ENCODE results near the gene RGS18.
"Not testable (repeated sequence)": the region's sequence is repeated elsewhere in the genome, so short reads cannot be mapped to it uniquely, and the experiment has no call there.

Gene RGS18

DNA sequence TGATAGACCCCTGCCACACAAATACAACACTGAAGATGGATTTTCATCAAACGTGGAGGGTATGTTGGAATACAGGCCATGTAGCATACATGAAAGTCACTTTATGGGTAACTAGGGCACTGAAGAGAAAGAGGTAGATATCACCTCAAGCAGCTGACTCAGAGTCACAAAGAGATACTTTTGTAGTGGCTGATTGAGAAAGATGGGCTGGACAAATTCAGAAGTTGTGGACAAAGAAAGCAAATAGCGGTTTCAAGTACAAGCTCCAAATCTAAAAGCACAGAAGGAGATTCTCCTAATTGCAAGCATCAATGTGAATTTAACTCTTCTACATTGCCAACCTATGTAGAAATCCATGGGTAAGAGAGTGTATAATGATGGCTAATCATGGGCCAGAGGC is 35.0 kb upstream of the RGS18 start:
- DNase-seq, result no peak
- TF ChIP-seq, protein P1, sequence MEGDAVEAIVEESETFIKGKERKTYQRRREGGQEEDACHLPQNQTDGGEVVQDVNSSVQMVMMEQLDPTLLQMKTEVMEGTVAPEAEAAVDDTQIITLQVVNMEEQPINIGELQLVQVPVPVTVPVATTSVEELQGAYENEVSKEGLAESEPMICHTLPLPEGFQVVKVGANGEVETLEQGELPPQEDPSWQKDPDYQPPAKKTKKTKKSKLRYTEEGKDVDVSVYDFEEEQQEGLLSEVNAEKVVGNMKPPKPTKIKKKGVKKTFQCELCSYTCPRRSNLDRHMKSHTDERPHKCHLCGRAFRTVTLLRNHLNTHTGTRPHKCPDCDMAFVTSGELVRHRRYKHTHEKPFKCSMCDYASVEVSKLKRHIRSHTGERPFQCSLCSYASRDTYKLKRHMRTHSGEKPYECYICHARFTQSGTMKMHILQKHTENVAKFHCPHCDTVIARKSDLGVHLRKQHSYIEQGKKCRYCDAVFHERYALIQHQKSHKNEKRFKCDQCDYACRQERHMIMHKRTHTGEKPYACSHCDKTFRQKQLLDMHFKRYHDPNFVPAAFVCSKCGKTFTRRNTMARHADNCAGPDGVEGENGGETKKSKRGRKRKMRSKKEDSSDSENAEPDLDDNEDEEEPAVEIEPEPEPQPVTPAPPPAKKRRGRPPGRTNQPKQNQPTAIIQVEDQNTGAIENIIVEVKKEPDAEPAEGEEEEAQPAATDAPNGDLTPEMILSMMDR (IDR thresholded peaks at IDR 0.05; ENCODE audit: low read depth, low read length), result no peak
- Histone ChIP-seq H3K36me3 (no peaks in the 10 kb centered on the region), H3K4me3 (ENCODE audit: low read depth, low read length) (no peak overlapping the region), H3K9me3 (no peaks in the 10 kb centered on the region), H3K27me3 (no peaks in the 10 kb centered on the region), H3K4me1 (no peaks in the 10 kb centered on the region)

DNA sequence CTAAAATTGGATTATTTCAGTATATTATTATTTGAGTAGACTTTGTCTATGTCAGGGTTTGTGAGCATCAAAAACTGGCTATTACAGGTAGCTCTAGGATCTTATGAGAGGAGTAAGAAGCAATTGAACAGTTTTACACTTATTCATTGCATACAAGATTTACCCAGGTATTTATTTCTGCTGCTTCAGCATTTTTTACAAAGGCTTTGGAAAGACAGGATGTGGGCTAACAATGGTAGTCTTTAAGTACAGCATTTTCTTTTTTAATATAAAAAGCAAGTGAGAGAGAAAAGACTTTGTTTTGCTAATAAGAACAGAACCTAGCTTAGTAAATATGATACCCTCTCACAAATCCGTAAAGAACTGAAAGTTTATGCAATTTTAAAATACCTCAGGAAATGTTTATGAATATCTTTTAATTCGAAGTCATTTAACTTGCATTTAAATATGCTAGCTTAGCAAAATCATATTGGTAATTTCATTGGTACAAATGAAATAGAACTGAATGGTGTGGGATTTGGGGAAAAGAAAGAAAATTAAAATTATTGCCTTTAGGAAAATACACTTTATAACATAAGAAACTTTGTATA is 32.1 kb upstream of the RGS18 start:
- Histone ChIP-seq H3K4me1 (no peaks in the 10 kb centered on the region), H3K4me3 (ENCODE audit: low read depth, low read length) (no peak overlapping the region), H3K36me3 (no peaks in the 10 kb centered on the region), H3K27me3 (no peaks in the 10 kb centered on the region), H3K9me3 (no peaks in the 10 kb centered on the region; the same call in 1 of the 2 replicates)
- TF ChIP-seq, protein P1 (IDR thresholded peaks at IDR 0.05; ENCODE audit: low read depth, low read length), result no peak
- DNase-seq, result no peak

DNA sequence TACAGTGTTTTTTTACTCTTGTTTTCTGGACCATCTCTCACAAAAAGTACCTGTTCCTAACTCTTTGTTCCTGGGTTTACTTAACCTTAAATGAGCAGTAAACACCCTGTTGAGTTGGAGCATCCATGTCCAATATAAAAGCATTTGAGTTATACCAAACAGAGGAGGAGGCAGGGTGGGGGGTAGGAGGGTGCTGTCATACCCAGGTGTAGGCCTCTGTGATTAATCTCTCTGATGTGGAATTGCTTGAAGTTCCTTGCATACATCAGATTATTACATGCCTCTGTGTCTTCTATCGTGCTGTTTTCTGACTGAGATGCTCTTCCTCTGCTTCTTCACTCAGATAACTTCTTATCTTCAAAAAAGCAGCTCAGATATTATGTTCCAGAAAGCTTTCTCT is 28.1 kb upstream of the RGS18 start:
- TF ChIP-seq, protein P1 (IDR thresholded peaks at IDR 0.05; ENCODE audit: low read depth, low read length), result no peak
- DNase-seq, result no peak

DNA sequence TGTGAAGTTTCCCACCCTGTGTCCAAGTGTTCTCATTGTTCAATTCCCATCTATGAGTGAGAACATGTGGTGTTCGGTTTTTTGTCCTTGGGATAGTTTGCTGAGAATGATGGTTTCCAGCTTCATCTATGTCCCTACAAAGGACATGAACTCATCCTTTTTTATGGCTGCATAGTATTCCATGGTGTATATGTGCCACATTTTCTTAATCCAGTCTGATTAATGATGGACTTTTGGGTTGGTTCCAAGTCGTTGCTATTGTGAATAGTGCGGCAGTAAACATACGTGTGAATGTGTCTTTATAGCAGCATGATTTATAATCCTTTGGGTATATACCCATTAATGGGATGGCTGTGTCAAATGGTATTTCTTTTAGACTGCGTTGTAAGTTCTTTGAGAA is 27.4 kb upstream of the RGS18 start:
- H3K27me3 ChIP-seq; H3K4me3 ChIP-seq (ENCODE audit: low read depth, low read length); H3K4me1 ChIP-seq; H3K9me3 ChIP-seq; DNase-seq; H3K36me3 ChIP-seq: not testable (repeated sequence)

More for the DNA sequence above, 28.1 kb upstream of the RGS18 start:
- H3K9me3 ChIP-seq, result no peaks in the 10 kb centered on the region; the same call in 1 of the 2 replicates
- H3K27me3 ChIP-seq, result no peaks in the 10 kb centered on the region
- no peaks in the 10 kb centered on the region for H3K36me3 ChIP-seq
- H3K4me1 ChIP-seq, result no peaks in the 10 kb centered on the region
- no peak overlapping the region for H3K4me3 ChIP-seq (ENCODE audit: low read depth, low read length)

DNA sequence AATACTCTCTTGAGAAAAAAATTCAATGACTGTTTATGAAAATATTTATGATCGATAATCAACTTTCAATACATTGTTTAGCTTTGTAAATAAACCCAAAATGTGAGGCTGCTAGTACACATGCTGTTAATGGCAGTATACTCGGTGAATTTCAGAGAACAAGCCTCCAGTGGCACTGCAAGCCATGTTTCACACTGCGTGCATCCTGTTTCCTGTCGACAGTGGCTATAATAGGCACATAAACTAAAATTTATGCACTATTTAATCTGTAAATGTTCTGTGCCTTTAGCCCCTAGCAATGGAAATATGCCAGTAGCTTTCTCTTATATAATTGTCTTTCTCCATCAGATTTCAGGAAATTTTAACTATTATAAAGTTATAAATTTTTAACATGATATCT is 26.3 kb upstream of the RGS18 start:
- DNase-seq, result no peak
- Histone ChIP-seq H3K4me3 (ENCODE audit: low read depth, low read length) (no peak overlapping the region), H3K27me3 (no peaks in the 10 kb centered on the region), H3K36me3 (no peaks in the 10 kb centered on the region), H3K9me3 (no peaks in the 10 kb centered on the region; the same call in 1 of the 2 replicates), H3K4me1 (no peaks in the 10 kb centered on the region)
- TF ChIP-seq, protein P1 (IDR thresholded peaks at IDR 0.05; ENCODE audit: low read depth, low read length), result no peak

DNA sequence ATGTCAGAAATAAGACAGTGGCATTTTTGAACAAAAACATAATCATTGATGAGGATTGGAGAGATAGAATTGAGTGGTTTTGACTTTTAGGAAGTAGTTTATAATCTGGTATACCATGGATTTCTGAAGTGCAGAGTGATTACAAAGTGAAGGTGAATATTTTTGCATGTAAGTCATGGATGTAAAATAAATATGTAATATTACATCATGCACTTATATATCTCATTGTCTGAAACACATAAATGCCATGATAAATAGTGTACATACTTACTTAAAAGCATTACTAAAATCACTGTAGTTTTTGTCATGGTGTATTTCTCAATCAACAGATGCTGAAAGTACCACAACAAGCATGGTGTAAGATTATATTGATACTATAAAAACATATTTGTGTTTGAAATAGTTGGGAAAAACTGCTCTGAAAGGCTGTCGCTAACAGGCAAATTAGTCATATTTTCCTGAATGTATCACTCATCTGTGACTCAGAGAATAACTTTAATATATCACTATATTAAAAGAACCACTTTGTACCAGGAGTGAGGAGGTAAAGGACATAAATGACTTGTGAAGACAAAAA is 24.8 kb upstream of the RGS18 start:
- Histone ChIP-seq H3K36me3 (no peaks in the 10 kb centered on the region), H3K9me3 (no peaks in the 10 kb centered on the region; the same call in 1 of the 2 replicates)
- no peak for DNase-seq

More for the DNA sequence above, 24.8 kb upstream of the RGS18 start:
- no peaks in the 10 kb centered on the region for H3K4me1 ChIP-seq
- no peak overlapping the region for H3K4me3 ChIP-seq (ENCODE audit: low read depth, low read length)
- TF ChIP-seq, protein P1 (IDR thresholded peaks at IDR 0.05; ENCODE audit: low read depth, low read length), result no peak
- H3K27me3 ChIP-seq, result no peaks in the 10 kb centered on the region
